Astrocyte (in vitro differentiated cells and primary cell): ENCODE data around the gene FAM174B.

ENCODE experiments used
- EZH2 ChIP-seq: IDR thresholded peaks from 2 replicates; pipeline ENCODE4 v1.6.1; 2012; ENCODE audit warnings: mild to moderate bottlenecking, low read length, inconsistent platforms; ENCODE audit not compliant: insufficient read depth
- TF ChIP-seq, protein P1 (sequence below): IDR thresholded peaks from 2 replicates; pipeline ENCODE4 v1.5.1; 2011; ENCODE audit warnings: low read depth, mild to moderate bottlenecking, inconsistent platforms, low read length, moderate library complexity; ENCODE audit not compliant: insufficient read depth

GRCh38 chr15:92661956-92662355 lies 6.4 kb upstream of the FAM174B start:
- TF ChIP-seq, protein P1, sequence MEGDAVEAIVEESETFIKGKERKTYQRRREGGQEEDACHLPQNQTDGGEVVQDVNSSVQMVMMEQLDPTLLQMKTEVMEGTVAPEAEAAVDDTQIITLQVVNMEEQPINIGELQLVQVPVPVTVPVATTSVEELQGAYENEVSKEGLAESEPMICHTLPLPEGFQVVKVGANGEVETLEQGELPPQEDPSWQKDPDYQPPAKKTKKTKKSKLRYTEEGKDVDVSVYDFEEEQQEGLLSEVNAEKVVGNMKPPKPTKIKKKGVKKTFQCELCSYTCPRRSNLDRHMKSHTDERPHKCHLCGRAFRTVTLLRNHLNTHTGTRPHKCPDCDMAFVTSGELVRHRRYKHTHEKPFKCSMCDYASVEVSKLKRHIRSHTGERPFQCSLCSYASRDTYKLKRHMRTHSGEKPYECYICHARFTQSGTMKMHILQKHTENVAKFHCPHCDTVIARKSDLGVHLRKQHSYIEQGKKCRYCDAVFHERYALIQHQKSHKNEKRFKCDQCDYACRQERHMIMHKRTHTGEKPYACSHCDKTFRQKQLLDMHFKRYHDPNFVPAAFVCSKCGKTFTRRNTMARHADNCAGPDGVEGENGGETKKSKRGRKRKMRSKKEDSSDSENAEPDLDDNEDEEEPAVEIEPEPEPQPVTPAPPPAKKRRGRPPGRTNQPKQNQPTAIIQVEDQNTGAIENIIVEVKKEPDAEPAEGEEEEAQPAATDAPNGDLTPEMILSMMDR = no peak
- TF ChIP-seq EZH2 = no peak
